Endothelial cell of umbilical vein (primary cell): ENCODE measurements around the gene TEC. TPM values are rescaled to one million over a fixed set of nuclear protein-coding genes. Genes with fewer than 3 reads are reported as not detected.
A peak's percentile ranks its signal among the peaks of the same experiment; 100 is the strongest.

Experiments used
- BruUV-seq: library from RNA; stranded (reverse); fragments of 400-500 nt; replicated peaks from 2 replicates; lab custom pipeline; 2021; lab: Mats Ljungman, UMichigan
- CTCF ChIA-PET: fragments of 300-600, 350-600 bp; sonication (Branson Sonifier 250); formaldehyde crosslinking; loops from one replicate; lab custom pipeline; 2021; ENCODE audit warnings: antibody characterized with exemption, inconsistent platforms; lab: Charles Lee
- POLR2A ChIA-PET: fragments of 300-600, 350-600 bp; sonication (Branson Sonifier 250); formaldehyde crosslinking; loops from one replicate; lab custom pipeline; 2021; ENCODE audit warnings: antibody characterized with exemption, inconsistent platforms; lab: Charles Lee
- DNase-seq: peaks from one replicate; pipeline ENCODE4 v3.0.0-alpha.2; 2011; ENCODE audit warnings: low read depth, low spot score
- FAIRE-seq: peaks from 2 replicates; lab custom pipeline; 2011; peaks lifted over from hg19 to GRCh38; lab: Jason Lieb, UNC
- H2AFZ ChIP-seq: 2 replicates; pipeline ENCODE4 v1.6.0; 2012; ENCODE audit warnings: low read depth, low read length, control low read depth, inconsistent platforms
- H3K27ac ChIP-seq: 2 replicates; pipeline ENCODE4 v1.5.1; 2011; ENCODE audit warnings: low read depth, mild to moderate bottlenecking, control low read depth, low read length, moderate library complexity; ENCODE audit not compliant: insufficient read depth
- H3K27me3 ChIP-seq, 2 experiments: 2 replicates each; pipeline versions ENCODE4 v1.6.0 to v1.6.1; 2011; ENCODE audit warnings: low read length in 2 of 2, mixed read lengths in 1 of 2; ENCODE audit not compliant: control insufficient read depth in 2 of 2, insufficient read depth in 2 of 2
- H3K36me3 ChIP-seq, 2 experiments: 2 replicates in 1 of 2; 3 replicates in 1 of 2; pipeline ENCODE4 v1.5.1; 2011; ENCODE audit warnings: low read length in 2 of 2, mild to moderate bottlenecking in 1 of 2, moderate library complexity in 1 of 2; ENCODE audit not compliant: control insufficient read depth in 2 of 2, insufficient read depth in 2 of 2; ENCODE audit errors: extremely low read depth in 1 of 2
- H3K4me1 ChIP-seq: 3 replicates; pipeline ENCODE4 v1.5.1; 2011; ENCODE audit warnings: mild to moderate bottlenecking, low read length; ENCODE audit not compliant: control insufficient read depth, insufficient read depth; ENCODE audit errors: extremely low read depth
- H3K4me2 ChIP-seq: 2 replicates; pipeline ENCODE4 v1.6.1; 2011; ENCODE audit warnings: low read length, control low read depth, mixed read lengths; ENCODE audit not compliant: insufficient read depth
- H3K4me3 ChIP-seq, 3 experiments: fragments of 200-600 bp in 1 of 3; sonication (generic), shearing (Covaris generic) in 1 of 3; replicated peaks in 1 of 3; 2 replicates each; pipeline ENCODE4 v1.5.1; 2011 to 2016; ENCODE audit warnings: control low read depth in 3 of 3, low read length in 3 of 3, mild to moderate bottlenecking in 2 of 3, inconsistent platforms in 1 of 3, low read depth in 1 of 3, moderate library complexity in 1 of 3; ENCODE audit not compliant: insufficient read depth in 1 of 3
- H3K79me2 ChIP-seq: 2 replicates; pipeline ENCODE4 v1.6.0; 2012; ENCODE audit warnings: low read length, inconsistent platforms; ENCODE audit not compliant: control insufficient read depth, insufficient read depth
- H3K9ac ChIP-seq: replicated peaks from 2 replicates; pipeline ENCODE3; 2011; ENCODE audit warnings: low read length, control low read depth; ENCODE audit not compliant: insufficient read depth; ENCODE audit errors: extremely low read depth
- H3K9me1 ChIP-seq: replicated peaks from 3 replicates; pipeline ENCODE4 v1.6.0; 2011; ENCODE audit warnings: mild to moderate bottlenecking, low read length; ENCODE audit not compliant: control insufficient read depth, insufficient read depth; ENCODE audit errors: extremely low read depth
- H3K9me3 ChIP-seq: replicated peaks from 2 replicates; pipeline ENCODE4 v1.5.1; 2012; ENCODE audit warnings: low read length, inconsistent platforms; ENCODE audit not compliant: control insufficient read depth, insufficient read depth
- H4K20me1 ChIP-seq: replicated peaks from 2 replicates; pipeline ENCODE3; 2011; ENCODE audit warnings: mild to moderate bottlenecking, low read length; ENCODE audit not compliant: control insufficient read depth, insufficient read depth; ENCODE audit errors: extremely low read depth
- CTCF ChIP-seq, 2 donors: IDR thresholded peaks; 1 replicate in 1 of 2; 2 replicates in 1 of 2; pipeline ENCODE4 v1.5.1; 2011; ENCODE audit warnings: low read length in 2 of 2, mild to moderate bottlenecking in 2 of 2, moderate library complexity in 2 of 2, control low read depth in 1 of 2, inconsistent platforms in 1 of 2, low read depth in 1 of 2; ENCODE audit not compliant: insufficient read depth in 1 of 2; ENCODE audit errors: extremely low read depth in 1 of 2
- EZH2 ChIP-seq: IDR thresholded peaks from 2 replicates; pipeline ENCODE4 v1.6.1; 2012; ENCODE audit warnings: borderline replicate concordance, low read depth, mild to moderate bottlenecking, moderate library complexity, low read length, inconsistent platforms; ENCODE audit not compliant: severe bottlenecking
- FOS ChIP-seq: IDR thresholded peaks from 2 replicates; pipeline ENCODE4 v1.6.1; 2011; ENCODE audit warnings: mild to moderate bottlenecking, low read length, moderate library complexity, borderline replicate concordance; ENCODE audit not compliant: insufficient read depth
- GATA2 ChIP-seq: IDR thresholded peaks from 2 replicates; pipeline ENCODE4 v1.7.0; 2011; ENCODE audit warnings: low read depth, mild to moderate bottlenecking, moderate library complexity, mixed read lengths, low read length; ENCODE audit not compliant: insufficient read length, insufficient read depth
- JUN ChIP-seq: IDR thresholded peaks from 2 replicates; pipeline ENCODE4 v1.6.1; 2011; ENCODE audit warnings: borderline replicate concordance, low read depth; ENCODE audit not compliant: insufficient read length, insufficient read depth
- MYC ChIP-seq: IDR thresholded peaks from one replicate; pipeline ENCODE4 v1.6.1; 2011; ENCODE audit warnings: mild to moderate bottlenecking, low read depth, low read length
- POLR2A ChIP-seq: IDR thresholded peaks from 2 replicates; pipeline ENCODE4 v1.6.1; 2012; ENCODE audit warnings: low read depth, mild to moderate bottlenecking, control low read depth, low read length
- POLR2AphosphoS5 ChIP-seq: IDR thresholded peaks from 2 replicates; pipeline ENCODE4 v1.6.1; 2012; ENCODE audit warnings: low read depth, mild to moderate bottlenecking, control low read depth, low read length, moderate library complexity; ENCODE audit not compliant: insufficient read depth
- dilution Hi-C: fragments of 300-500 bp; cut with MboI; formaldehyde crosslinking; loops from one replicate; pipeline ENCODE4 v1.15.0; 2019; ENCODE audit warnings: low sequenced_read_pairs; ENCODE audit not compliant: extremely low pct_ligation_motif_present
- intact Hi-C: fragments of 100-400 bp; cut with micrococcal nuclease; formaldehyde crosslinking; loops from one replicate; pipeline ENCODE4 v1.10.0; 2022
- polyA plus RNA-seq, 4 experiments: library from polyadenylated mRNA; depleted of rRNA in 3 of 4; stranded (reverse) in 3 of 4; unstranded in 1 of 4; fragments of >200 nt; gene quantifications; 2 replicates each; pipeline versions ENCODE4 v1.2.1 to v1.2.3, GENCODE V29; 2011 to 2012; ENCODE audit warnings: missing spikeins in 1 of 4
- total RNA-seq: library from RNA; stranded (reverse); gene quantifications from 2 replicates; pipeline ENCODE4 v1.2.3, GENCODE V29; 2021
- TF ChIP-seq, protein P1 (sequence below): IDR thresholded peaks from 2 replicates; pipeline ENCODE4 v1.6.1; 2011; ENCODE audit not compliant: insufficient read depth, insufficient read length

TEC gene
- total and polyA plus RNA-seq, 2 donors (not counting 3 experiments of a cell fraction or from before 2014, with no cell fraction given) = 0.08 to 0.86 TPM

DNA sequence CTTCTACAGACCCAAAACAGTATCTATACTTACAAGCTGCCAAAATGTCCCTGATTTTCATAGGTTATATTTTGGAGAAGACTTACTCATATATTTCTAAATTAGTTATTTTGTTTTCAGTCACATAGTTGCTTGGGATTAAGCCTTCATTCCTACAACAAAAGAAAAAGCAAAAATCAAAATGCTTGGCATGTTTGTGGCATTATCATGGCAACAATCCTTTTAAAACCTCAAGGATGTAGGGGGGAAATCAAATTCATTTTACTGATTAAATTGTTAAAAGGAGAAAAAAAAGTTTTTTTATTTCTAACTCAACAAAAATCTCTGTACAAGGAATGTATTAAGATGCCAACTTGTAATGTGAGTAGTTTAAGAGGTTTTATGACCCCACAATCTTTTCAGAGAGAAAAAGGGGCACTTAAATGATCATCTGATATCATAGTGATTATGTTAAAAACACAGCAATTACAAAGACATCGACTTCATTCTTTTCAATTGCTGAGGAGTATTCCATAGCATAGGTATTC, 159.1 kb downstream of the TEC start:
- Histone ChIP-seq H3K9ac (no peak overlapping the region), H3K4me1 (no peaks in the 10 kb centered on the region), H4K20me1 (no peaks in the 10 kb centered on the region), H3K27me3 (no peaks in the 10 kb centered on the region), H3K79me2 (no peaks in the 10 kb centered on the region), H3K9me3 (no peaks in the 10 kb centered on the region), H3K9me1 (no peaks in the 10 kb centered on the region), H3K4me2 (no peak overlapping the region), H2AFZ (no peak overlapping the region), H3K36me3 (no peaks in the 10 kb centered on the region), H3K4me3 (no peak overlapping the region), H3K27ac (no peak overlapping the region)
- FAIRE-seq (no peak), DNase-seq (no peak)
- CTCF ChIA-PET = no interaction called here
- POLR2A ChIA-PET = no interaction called here
- intact Hi-C loops = no loop called here
- TF ChIP-seq MYC = no peak
- no peak for TF ChIP-seq EZH2
- TF ChIP-seq POLR2A = no peak
- no peak for TF ChIP-seq POLR2AphosphoS5
- no peak for TF ChIP-seq GATA2
- no TSS peak for BruUV-seq
- dilution Hi-C loops = no loop called here

- no TSS peak for BruUV-seq
- TF ChIP-seq MYC = no peak
- no peak for TF ChIP-seq EZH2
- TF ChIP-seq JUN = no peak
- peak; percentile 18 for TF ChIP-seq FOS
- peak; percentile 44 to 53 for TF ChIP-seq CTCF (IDR thresholded peaks at IDR 0.05; ENCODE audit: extremely low read depth in 1 of 2, insufficient read depth in 1 of 2, low read depth in 1 of 2, low read length in 2 of 2)
- no peak for TF ChIP-seq POLR2A
- no peak for TF ChIP-seq POLR2AphosphoS5
- TF ChIP-seq, protein P1, sequence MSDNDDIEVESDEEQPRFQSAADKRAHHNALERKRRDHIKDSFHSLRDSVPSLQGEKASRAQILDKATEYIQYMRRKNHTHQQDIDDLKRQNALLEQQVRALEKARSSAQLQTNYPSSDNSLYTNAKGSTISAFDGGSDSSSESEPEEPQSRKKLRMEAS = no peak
- no peak for TF ChIP-seq GATA2
- POLR2A ChIA-PET = no interaction called here
- Histone ChIP-seq H3K27ac (no peak overlapping the region), H2AFZ (no peak overlapping the region), H3K4me2 (no peak overlapping the region), H3K4me3 (no peak overlapping the region), H3K27me3 (no peaks in the 10 kb centered on the region), H3K36me3 (no peaks in the 10 kb centered on the region), H4K20me1 (no peaks in the 10 kb centered on the region), H3K9me3 (no peaks in the 10 kb centered on the region), H3K9ac (no peak overlapping the region), H3K4me1 (no peaks in the 10 kb centered on the region), H3K9me1 (no peaks in the 10 kb centered on the region), H3K79me2 (no peaks in the 10 kb centered on the region)
- intact Hi-C loops (loop anchor here (1.0 to 2.0 kb wide), 2 partner anchors 31 to 106 kb away; no protein-coding TSS in a partner anchor), dilution Hi-C loops (no loop called here)
- FAIRE-seq (peak; percentile 37), DNase-seq (peak; percentile 66)
- CTCF ChIA-PET = interaction anchor here (0.6 to 2.1 kb wide), 22 partner anchors 8 to 441 kb away, joined by 3 to 36 read pairs (median 4); no protein-coding TSS in a partner anchor
These were observed 160.0 kb downstream of the TEC start for GRCh38 chr4:48109413-48110263.
